MCF 10A (cell line): Measurements from ENCODE around the gene TYMS. TPM values are rescaled to one million over a fixed set of nuclear protein-coding genes. Genes with fewer than 3 reads are reported as not detected.

Experiments
- BruUV-seq: library from RNA; stranded (reverse); fragments of 400-500 nt; replicated peaks from 2 replicates; lab custom pipeline; 2021; lab: Mats Ljungman, UMichigan
- CTCF ChIA-PET: fragments of 300-600 bp; sonication (Branson Sonifier 250); formaldehyde crosslinking; extraction: SDS; loops from one replicate; lab custom pipeline; 2021; ENCODE audit warnings: antibody characterized with exemption, inconsistent platforms; lab: Yijun Ruan, JAX
- POLR2A ChIA-PET: fragments of 300-600, 350-650 bp; sonication (Branson Sonifier 250); formaldehyde crosslinking; extraction: SDS; loops from one replicate; lab custom pipeline; 2020; ENCODE audit warnings: antibody characterized with exemption, inconsistent platforms; lab: Yijun Ruan, JAX
- DNase-seq: peaks from one replicate; pipeline ENCODE4 v3.0.0-alpha.2; 2018; ENCODE audit not compliant: unreplicated experiment
- H3K27ac Mint-ChIP-seq: one replicate; pipeline ENCODE4 v1.8.0; 2022; ENCODE audit warnings: mild to moderate bottlenecking, low read depth, mixed read lengths; ENCODE audit not compliant: unreplicated experiment
- H3K27me3 Mint-ChIP-seq: one replicate; pipeline ENCODE4 v1.8.0; 2022; ENCODE audit warnings: mixed read lengths; ENCODE audit not compliant: insufficient read depth, unreplicated experiment
- H3K36me3 Mint-ChIP-seq: one replicate; pipeline ENCODE4 v1.8.0; 2022; ENCODE audit warnings: mild to moderate bottlenecking, moderate library complexity, mixed read lengths; ENCODE audit not compliant: insufficient read depth, unreplicated experiment
- H3K4me1 Mint-ChIP-seq: one replicate; pipeline ENCODE4 v1.8.0; 2022; ENCODE audit warnings: mixed read lengths; ENCODE audit not compliant: insufficient read depth, unreplicated experiment
- H3K4me3 Mint-ChIP-seq: one replicate; pipeline ENCODE4 v1.8.0; 2022; ENCODE audit warnings: mild to moderate bottlenecking, moderate library complexity, mixed read lengths; ENCODE audit not compliant: unreplicated experiment
- H3K9me3 Mint-ChIP-seq: one replicate; pipeline ENCODE4 v1.8.0; 2022; ENCODE audit warnings: mixed read lengths; ENCODE audit not compliant: unreplicated experiment
- CTCF ChIP-seq: fragments of 200-600 bp; IDR thresholded peaks from one replicate; pipeline ENCODE4 v1.8.0; 2022; ENCODE audit warnings: antibody characterized with exemption, mild to moderate bottlenecking; ENCODE audit not compliant: unreplicated experiment
- intact Hi-C: fragments of 100-400 bp; cut with micrococcal nuclease; formaldehyde crosslinking; loops from 2 replicates; pipeline ENCODE4 v1.14.1; 2022
- total RNA-seq: library from RNA; stranded (reverse); gene quantifications from 2 replicates; pipeline ENCODE4 v1.2.3, GENCODE V29; 2022

Gene TYMS
- total RNA-seq, 1 experiment from 2014 or later = 57.0 TPM

DNA sequence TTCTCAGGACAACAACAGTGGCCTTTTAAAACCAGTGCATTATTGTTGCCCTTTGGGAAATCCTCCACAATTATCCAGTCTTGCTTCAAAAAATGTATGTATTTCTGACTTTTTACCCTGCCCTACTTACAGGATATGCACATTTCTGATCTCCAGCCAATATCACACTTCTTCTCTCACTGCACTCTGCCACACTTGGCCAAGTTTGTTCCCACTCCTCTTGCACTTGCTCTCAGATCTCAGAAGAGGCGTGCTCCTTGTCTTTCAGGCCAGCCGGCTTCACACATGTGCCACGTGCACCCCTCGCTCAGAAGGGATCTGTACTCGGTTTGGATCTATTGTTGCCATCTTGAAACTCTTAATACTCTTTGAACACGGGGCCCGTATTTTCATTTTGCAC is 45.3 kb upstream of the TYMS start:
- no TSS peak for BruUV-seq
- CTCF ChIA-PET = interaction anchor here (1.3 kb wide), 1 partner anchor 18 kb away, joined by 3 read pairs; no protein-coding TSS in a partner anchor
- Mint-ChIP-seq H3K27me3 (no peaks in the 10 kb centered on the region), H3K4me1 (peaks cover 10% of the 10 kb centered on the region), H3K4me3 (no peak overlapping the region), H3K36me3 (no peaks in the 10 kb centered on the region), H3K27ac (no peak overlapping the region), H3K9me3 (no peaks in the 10 kb centered on the region)
- DNase-seq = no peak
- intact Hi-C loops = no loop called here
- POLR2A ChIA-PET = no interaction called here
- TF ChIP-seq CTCF = no peak

DNA sequence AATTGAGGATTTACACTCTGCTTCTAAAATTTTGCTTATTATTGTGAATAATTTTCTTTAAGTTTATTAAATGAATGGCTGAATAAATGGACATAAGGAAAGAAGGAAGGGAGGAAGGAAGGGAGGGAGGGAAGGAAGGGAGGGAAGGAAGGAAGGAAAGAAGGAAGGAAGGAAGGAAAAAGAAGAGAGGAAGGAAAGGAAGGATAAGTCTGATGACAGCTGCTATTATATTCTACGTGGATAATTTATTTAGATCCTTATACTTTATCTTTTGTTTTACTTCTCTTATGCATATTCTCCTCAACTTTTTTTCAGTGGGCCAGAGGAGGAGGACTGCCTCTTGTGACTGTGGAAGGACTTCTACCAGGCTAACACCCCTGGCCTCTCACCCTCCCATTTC is 43.3 kb upstream of the TYMS start:
- POLR2A ChIA-PET = interaction anchor here (1.3 to 2.0 kb wide), 2 partner anchors 15 to 346 kb away, joined by 4 to 9 read pairs; partner anchors contain the start of gene THOC1
- Mint-ChIP-seq H3K27me3 (peaks cover 12% of the 10 kb centered on the region), H3K9me3 (no peaks in the 10 kb centered on the region), H3K36me3 (no peaks in the 10 kb centered on the region), H3K27ac (no peak overlapping the region), H3K4me3 (no peak overlapping the region), H3K4me1 (peaks cover 10% of the 10 kb centered on the region)
- no TSS peak for BruUV-seq
- CTCF ChIA-PET = interaction anchor here (0.5 to 6.6 kb wide), 5 partner anchors 11 to 326 kb away, joined by 6 to 45 read pairs (median 15); no protein-coding TSS in a partner anchor
- no peak for TF ChIP-seq CTCF
- no peak for DNase-seq
- intact Hi-C loops = no loop called here

GRCh38 chr18:615092-615521 is 42.3 kb upstream of the TYMS start:
- CTCF ChIA-PET = interaction anchor here (0.6 to 6.6 kb wide), 21 partner anchors 8 to 429 kb away, joined by 3 to 45 read pairs (median 6); partner anchors contain the start of genes CLUL1 and THOC1
- no peaks in the 10 kb centered on the region for H3K9me3 Mint-ChIP-seq
- intact Hi-C loops = no loop called here
- H3K27me3 Mint-ChIP-seq = peaks cover 21% of the 10 kb centered on the region
- POLR2A ChIA-PET = interaction anchor here (0.8 to 2.0 kb wide), 4 partner anchors 11 to 347 kb away, joined by 4 to 9 read pairs (median 4); partner anchors contain the start of gene THOC1
- H3K27ac Mint-ChIP-seq = no peak overlapping the region
- peaks cover 10% of the 10 kb centered on the region for H3K4me1 Mint-ChIP-seq
- no TSS peak for BruUV-seq
- no peak for DNase-seq
- H3K36me3 Mint-ChIP-seq = no peaks in the 10 kb centered on the region
- TF ChIP-seq CTCF = no peak
- H3K4me3 Mint-ChIP-seq = no peak overlapping the region

- CTCF ChIA-PET = interaction anchor here (0.6 to 6.6 kb wide), 25 partner anchors 8 to 430 kb away, joined by 3 to 45 read pairs (median 5); partner anchors contain the start of genes CLUL1 and THOC1
- intact Hi-C loops = loop anchor here (1.0 kb wide), 3 partner anchors 18 to 329 kb away; no protein-coding TSS in a partner anchor
- Mint-ChIP-seq H3K4me3 (no peak overlapping the region), H3K27ac (no peak overlapping the region), H3K27me3 (peaks cover 22% of the 10 kb centered on the region), H3K36me3 (no peaks in the 10 kb centered on the region), H3K4me1 (peaks cover 10% of the 10 kb centered on the region), H3K9me3 (no peaks in the 10 kb centered on the region)
- POLR2A ChIA-PET = interaction anchor here (0.6 to 2.0 kb wide), 3 partner anchors 11 to 347 kb away, joined by 3 to 9 read pairs (median 5); partner anchors contain the start of gene THOC1
- no peak for TF ChIP-seq CTCF
- BruUV-seq = no TSS peak
- no peak for DNase-seq
Observed at GRCh38 chr18:615773-616172, 41.7 kb upstream of the TYMS start.
